GM12891 (cell line): ENCODE measurements around the gene PLPP1.

ENCODE experiments used
- DNase-seq: peaks from one replicate; pipeline ENCODE4 v3.0.0; 2011; ENCODE audit warnings: low spot score; ENCODE audit not compliant: insufficient read length
- FAIRE-seq: peaks from 2 replicates; lab custom pipeline; 2011; peaks lifted over from hg19 to GRCh38; lab: Jason Lieb, UNC
- PAX5 ChIP-seq: IDR thresholded peaks from 2 replicates; pipeline ENCODE4 v1.6.1; 2011; ENCODE audit warnings: low read length, moderate library complexity, mild to moderate bottlenecking; ENCODE audit not compliant: insufficient read depth, severe bottlenecking
- POLR2A ChIP-seq: IDR thresholded peaks from 2 replicates; pipeline ENCODE4 v1.6.1; 2011; ENCODE audit warnings: low read depth, low read length, control low read depth
- POLR2AphosphoS5 ChIP-seq: IDR thresholded peaks from 2 replicates; pipeline ENCODE4 v1.6.1; 2011; ENCODE audit warnings: low read depth, low read length, control low read depth
- POU2F2 ChIP-seq: IDR thresholded peaks from 2 replicates; pipeline ENCODE4 v1.6.1; 2011; ENCODE audit warnings: low read depth, mild to moderate bottlenecking, control low read depth, low read length, moderate library complexity
- SPI1 ChIP-seq: IDR thresholded peaks from 2 replicates; pipeline ENCODE4 v1.6.1; 2011; ENCODE audit warnings: low read depth, low read length, control low read depth
- TAF1 ChIP-seq: IDR thresholded peaks from 2 replicates; pipeline ENCODE4 v1.6.1; 2011; ENCODE audit warnings: low read depth, low read length, control low read depth

The PLPP1 gene

DNA sequence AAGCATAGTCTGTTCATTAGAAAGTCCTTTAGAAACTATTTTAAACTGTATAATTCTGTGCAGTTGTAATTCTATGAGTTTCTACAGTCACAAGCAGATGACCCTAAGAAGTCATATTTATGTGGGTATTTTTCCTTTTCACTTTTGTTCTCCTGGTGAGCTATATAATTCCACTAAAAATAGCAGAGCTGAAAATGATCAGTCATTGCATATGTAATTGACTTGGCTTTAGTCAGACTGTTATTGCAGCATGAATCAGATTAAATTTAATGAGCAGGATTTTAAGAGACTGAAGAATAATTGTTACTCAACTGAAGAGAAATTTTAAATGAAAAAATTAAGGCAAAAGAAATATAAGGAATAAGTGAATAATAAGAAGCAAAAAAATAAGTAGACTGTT, 118.5 kb downstream of the PLPP1 start:
- TF ChIP-seq TAF1 (no peak), POU2F2 (no peak), PAX5 (no peak), POLR2AphosphoS5 (no peak), SPI1 (no peak), POLR2A (no peak)
- FAIRE-seq = no peak
- DNase-seq = no peak

- DNase-seq = no peak
- no peak for TF ChIP-seq SPI1
- TF ChIP-seq POLR2AphosphoS5 = no peak
- TF ChIP-seq POU2F2 = no peak
- no peak for TF ChIP-seq PAX5
- TF ChIP-seq TAF1 = no peak
- no peak for TF ChIP-seq POLR2A
- FAIRE-seq = no peak
Observed at GRCh38 chr5:55415071-55415470, 119.7 kb downstream of the PLPP1 start.

DNA sequence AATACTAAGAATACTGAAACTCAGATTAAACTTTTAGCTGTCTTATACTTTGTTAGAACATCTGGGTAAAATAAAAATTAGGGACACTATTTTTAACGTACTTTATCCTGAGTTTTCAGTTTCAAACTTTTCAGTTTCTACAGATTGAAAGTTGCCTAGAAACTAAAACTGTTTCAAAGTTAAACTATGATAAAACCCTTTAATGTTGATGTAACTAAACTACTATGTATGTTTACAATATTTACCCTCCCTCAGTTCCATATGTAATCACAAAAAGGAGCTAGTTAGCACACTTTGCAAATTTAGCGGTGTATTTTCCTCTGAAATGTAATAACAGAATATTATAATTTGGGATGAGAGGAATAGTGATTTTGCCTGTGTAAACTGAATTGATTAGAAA, 121.1 kb downstream of the PLPP1 start:
- DNase-seq (no peak), FAIRE-seq (no peak)
- TF ChIP-seq SPI1 = no peak
- no peak for TF ChIP-seq POLR2AphosphoS5
- no peak for TF ChIP-seq POLR2A
- no peak for TF ChIP-seq POU2F2
- TF ChIP-seq TAF1 = no peak
- TF ChIP-seq PAX5 = no peak

DNA sequence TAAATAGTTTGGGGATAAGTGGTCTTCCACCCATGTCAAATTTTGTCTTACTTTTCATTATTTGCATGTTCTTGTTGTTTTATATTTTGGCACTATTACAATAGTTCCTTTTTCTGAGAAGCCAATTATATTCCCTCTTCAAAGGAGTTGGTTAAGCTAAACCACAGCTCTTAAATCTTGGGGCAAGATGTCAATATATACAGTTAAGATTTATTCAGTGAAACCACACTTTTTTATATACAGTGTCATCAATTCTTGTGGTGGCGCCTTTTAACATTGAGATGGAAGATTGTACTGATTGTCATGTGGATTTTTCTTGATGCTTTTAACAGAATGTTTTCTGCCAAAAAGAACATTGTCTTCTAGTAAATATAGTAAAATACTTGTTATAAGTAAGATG, 122.9 kb downstream of the PLPP1 start:
- no peak for DNase-seq
- no peak for FAIRE-seq
- TF ChIP-seq TAF1 (no peak), POU2F2 (no peak), POLR2AphosphoS5 (no peak), SPI1 (no peak), PAX5 (no peak), POLR2A (no peak)

- FAIRE-seq (no peak), DNase-seq (no peak)
- TF ChIP-seq SPI1 (peak; percentile 72), POLR2A (no peak)
Observed at GRCh38 chr5:55410845-55411244, 123.9 kb downstream of the PLPP1 start.

GRCh38 chr5:55409775-55410174, 125.0 kb downstream of the PLPP1 start:
- FAIRE-seq (no peak), DNase-seq (no peak)
- no peak for TF ChIP-seq TAF1

DNA sequence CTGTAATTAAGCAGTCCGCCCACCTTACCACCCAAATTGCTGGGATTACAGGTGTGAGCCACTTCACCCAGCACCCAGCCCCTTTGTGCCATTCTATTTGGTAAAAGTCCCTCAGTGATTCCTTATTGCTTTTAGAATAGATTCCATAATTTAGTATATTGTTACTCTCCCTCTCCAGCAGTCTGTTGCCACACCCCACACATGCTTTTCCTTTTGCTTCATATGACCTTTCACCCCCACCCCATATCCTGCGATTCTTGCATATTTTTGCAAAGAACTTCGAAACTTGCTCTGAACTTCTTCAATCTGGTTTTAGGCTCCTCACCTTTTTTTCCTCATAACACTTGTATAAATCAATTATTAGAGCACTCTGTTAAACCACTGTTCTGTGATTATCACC, 126.8 kb downstream of the PLPP1 start:
- FAIRE-seq (no peak), DNase-seq (no peak)
- no peak for TF ChIP-seq POLR2AphosphoS5
- no peak for TF ChIP-seq POLR2A
- no peak for TF ChIP-seq SPI1
- no peak for TF ChIP-seq POU2F2
- no peak for TF ChIP-seq PAX5
- TF ChIP-seq TAF1 = no peak

GRCh38 chr5:55407059-55407684, 127.6 kb downstream of the PLPP1 start:
- TF ChIP-seq POU2F2 = no peak
- no peak for TF ChIP-seq POLR2A
- no peak for TF ChIP-seq TAF1
- TF ChIP-seq POLR2AphosphoS5 = no peak
- TF ChIP-seq SPI1 = no peak
- no peak for TF ChIP-seq PAX5
- DNase-seq (no peak), FAIRE-seq (no peak)

DNA sequence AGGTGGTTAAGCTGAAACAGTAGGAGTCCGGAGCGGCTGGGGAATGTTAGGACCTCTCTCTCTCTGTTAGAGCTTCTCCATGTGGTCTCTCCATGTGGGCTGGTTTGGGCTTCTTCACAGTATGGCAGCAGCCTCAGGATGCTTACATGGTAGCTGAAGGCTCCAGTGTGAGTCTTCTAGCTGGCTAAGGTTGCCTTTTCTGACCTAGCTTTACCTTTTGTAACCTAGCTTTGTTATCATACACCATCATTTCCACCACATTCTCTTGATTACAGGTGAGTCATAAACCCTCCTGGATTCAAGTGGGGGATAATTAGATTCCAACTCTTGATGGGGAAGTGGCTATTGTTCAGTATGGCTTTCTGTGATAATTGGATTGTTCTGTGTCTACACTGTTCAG, 128.5 kb downstream of the PLPP1 start:
- DNase-seq (no peak), FAIRE-seq (no peak)
- TF ChIP-seq SPI1 = no peak
- TF ChIP-seq POLR2A = no peak
- TF ChIP-seq POU2F2 = no peak
- TF ChIP-seq PAX5 = no peak
- TF ChIP-seq POLR2AphosphoS5 = no peak
- TF ChIP-seq TAF1 = no peak

DNA sequence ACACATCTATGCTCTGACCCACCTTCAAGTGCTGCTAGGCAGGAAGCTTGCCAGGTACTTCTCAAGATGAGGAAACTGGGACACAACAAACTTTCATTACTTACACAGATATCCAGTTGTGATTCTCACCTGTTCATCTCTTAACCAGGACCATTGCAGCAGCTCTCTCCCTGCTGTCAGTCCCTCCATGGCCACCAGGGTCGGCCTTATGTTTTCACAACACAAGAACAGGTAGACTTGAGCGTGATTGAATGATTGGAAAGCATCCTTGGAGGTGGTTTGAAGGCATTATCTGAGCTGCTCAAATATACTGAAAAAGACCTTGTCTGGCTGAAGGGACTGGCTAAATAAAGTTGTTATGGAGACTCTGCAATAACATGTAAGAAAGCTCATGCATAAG, 132.6 kb downstream of the PLPP1 start:
- DNase-seq = no peak
- no peak for FAIRE-seq
- TF ChIP-seq POLR2A (no peak), SPI1 (no peak)
